HEK293 (cell line): ENCODE measurements around the gene CTF1.

Experiments
- CTCF ChIA-PET: fragments of 350-600 bp; formaldehyde crosslinking; extraction: SDS; loops from one replicate; lab custom pipeline; 2021; ENCODE audit warnings: antibody characterized with exemption; lab: Yijun Ruan, JAX
- POLR2A ChIA-PET: fragments of 300-600 bp; formaldehyde crosslinking; extraction: SDS; loops from one replicate; lab custom pipeline; 2020; ENCODE audit warnings: antibody characterized with exemption, inconsistent platforms; lab: Yijun Ruan, JAX
- H3K27ac ChIP-seq: fragments of 200-500 bp; sonication (Bioruptor generic); 2 replicates; pipeline ENCODE4 v1.5.1; 2014; ENCODE audit warnings: low read depth, low read length, control low read depth, inconsistent platforms; ENCODE audit errors: extremely low read depth
- H3K36me3 ChIP-seq, 2 experiments: fragments of 200-500 bp in 1 of 2; sonication (Bioruptor generic) in 1 of 2; 1 replicate in 1 of 2; 2 replicates in 1 of 2; pipeline ENCODE4 v1.5.1; 2014 to 2017; ENCODE audit warnings: inconsistent platforms in 2 of 2, low read length in 2 of 2; ENCODE audit not compliant: control insufficient read depth in 2 of 2, insufficient read depth in 1 of 2
- H3K4me1 ChIP-seq: fragments of 200-500 bp; sonication (Bioruptor generic); 2 replicates; pipeline ENCODE4 v1.5.1; 2014; ENCODE audit warnings: mild to moderate bottlenecking, low read length, inconsistent platforms; ENCODE audit not compliant: control insufficient read depth, insufficient read depth
- H3K4me3 ChIP-seq: 2 replicates; pipeline ENCODE4 v1.5.1; 2011; ENCODE audit warnings: low read depth, mild to moderate bottlenecking, control low read depth, low read length, moderate library complexity
- H3K9me3 ChIP-seq: fragments of 200-500 bp; sonication (Bioruptor generic); 2 replicates; pipeline ENCODE4 v1.5.1; 2014; ENCODE audit warnings: low read depth, low read length, inconsistent platforms; ENCODE audit not compliant: control insufficient read depth, insufficient read depth
- KLF9 ChIP-seq: fragments of 450-650 bp; formaldehyde crosslinking; IDR thresholded peaks from 2 replicates; pipeline ENCODE4 v1.5.1; 2016; ENCODE audit warnings: missing biosample characterization, missing genetic modification characterization, low read depth
- OSR2 ChIP-seq: fragments of 450-650 bp; formaldehyde crosslinking; IDR thresholded peaks from 2 replicates; pipeline ENCODE4 v1.5.1; 2016; ENCODE audit warnings: missing biosample characterization, missing genetic modification characterization
- SP2 ChIP-seq: fragments of 450-650 bp; formaldehyde crosslinking; IDR thresholded peaks from 2 replicates; pipeline ENCODE4 v1.5.1; 2016; ENCODE audit warnings: missing biosample characterization, missing genetic modification characterization
- SP3 ChIP-seq: fragments of 450-650 bp; formaldehyde crosslinking; IDR thresholded peaks from 2 replicates; pipeline ENCODE4 v1.5.1; 2016; ENCODE audit warnings: missing biosample characterization, missing genetic modification characterization
- TSHZ1 ChIP-seq: fragments of 450-650 bp; formaldehyde crosslinking; IDR thresholded peaks from 2 replicates; pipeline ENCODE4 v1.5.1; 2016; ENCODE audit warnings: missing biosample characterization, missing genetic modification characterization, borderline replicate concordance
- YY1 ChIP-seq: fragments of 450-650 bp; formaldehyde crosslinking; IDR thresholded peaks from 2 replicates; pipeline ENCODE4 v1.5.1; 2018; ENCODE audit warnings: missing biosample characterization, missing genetic modification characterization
- ZBTB11 ChIP-seq: fragments of 450-650 bp; formaldehyde crosslinking; conservative IDR thresholded peaks from 2 replicates; pipeline ENCODE4 v1.5.1; 2016; ENCODE audit warnings: low read depth, missing biosample characterization, missing genetic modification characterization
- ZBTB8A ChIP-seq: fragments of 450-650 bp; formaldehyde crosslinking; IDR thresholded peaks from 2 replicates; pipeline ENCODE4 v1.5.1; 2016; ENCODE audit warnings: missing biosample characterization, missing genetic modification characterization
- ZNF23 ChIP-seq: fragments of 450-650 bp; formaldehyde crosslinking; IDR thresholded peaks from 2 replicates; pipeline ENCODE4 v1.5.1; 2016; ENCODE audit warnings: missing biosample characterization, missing genetic modification characterization, borderline replicate concordance
- ZNF292 ChIP-seq: fragments of 450-650 bp; formaldehyde crosslinking; IDR thresholded peaks from 2 replicates; pipeline ENCODE4 v1.5.1; 2016; ENCODE audit warnings: low read depth, missing biosample characterization, missing genetic modification characterization, borderline replicate concordance
- ZNF335 ChIP-seq: fragments of 450-650 bp; formaldehyde crosslinking; conservative IDR thresholded peaks from 2 replicates; pipeline ENCODE4 v1.5.1; 2016; ENCODE audit warnings: missing biosample characterization, missing genetic modification characterization
- ZNF518A ChIP-seq: fragments of 450-650 bp; formaldehyde crosslinking; conservative IDR thresholded peaks from 2 replicates; pipeline ENCODE4 v1.5.1; 2016; ENCODE audit warnings: low read depth, missing biosample characterization, missing genetic modification characterization
- ZNF664 ChIP-seq: fragments of 450-650 bp; formaldehyde crosslinking; IDR thresholded peaks from 2 replicates; pipeline ENCODE4 v1.5.1; 2016; ENCODE audit warnings: missing biosample characterization, missing genetic modification characterization
- ZNF692 ChIP-seq: fragments of 450-650 bp; formaldehyde crosslinking; IDR thresholded peaks from 2 replicates; pipeline ENCODE4 v1.5.1; 2016; ENCODE audit warnings: missing biosample characterization, missing genetic modification characterization
- ZNF76 ChIP-seq: fragments of 450-650 bp; formaldehyde crosslinking; IDR thresholded peaks from 2 replicates; pipeline ENCODE4; 2016; ENCODE audit warnings: low read depth, missing biosample characterization, missing genetic modification characterization, borderline replicate concordance
- ZNF843 ChIP-seq: fragments of 450-650 bp; formaldehyde crosslinking; IDR thresholded peaks from 2 replicates; pipeline ENCODE4 v1.5.1; 2016; ENCODE audit warnings: missing biosample characterization, missing genetic modification characterization
- ZXDB ChIP-seq: fragments of 450-650 bp; formaldehyde crosslinking; IDR thresholded peaks from 2 replicates; pipeline ENCODE4 v1.5.1; 2016; ENCODE audit warnings: missing biosample characterization, missing genetic modification characterization

CTF1 gene

GRCh38 chr16:30903002-30903401 lies 6.6 kb downstream of the CTF1 start:
- Histone ChIP-seq H3K27ac (no peak overlapping the region), H3K4me3 (no peak overlapping the region), H3K9me3 (no peaks in the 10 kb centered on the region), H3K36me3 (no peaks in the 10 kb centered on the region), H3K4me1 (no peaks in the 10 kb centered on the region)
- ChIA-PET POLR2A (interaction anchor here (0.7 to 3.6 kb wide), 4 partner anchors 28 to 138 kb away, joined by 3 to 35 read pairs (median 5); no protein-coding TSS in a partner anchor), CTCF (interaction anchor here (0.6 to 3.8 kb wide), 13 partner anchors 10 to 188 kb away, joined by 3 to 66 read pairs (median 7); no protein-coding TSS in a partner anchor)
- TF ChIP-seq ZNF23 (no peak), ZNF664 (tag by site-specific recombination) (no peak), ZNF843 (tag by site-specific recombination) (no peak), YY1 (no peak), ZNF335 (0 out of 2 replicates have a peak, but pooled peaks have one; percentile 26), ZNF692 (tag by site-specific recombination) (no peak), ZNF292 (tag by site-specific recombination) (no peak), ZBTB11 (tag by site-specific recombination) (peak; percentile 54; the same call in 1 of the 2 replicates), KLF9 (peak; percentile 17; the same call in 1 of the 2 replicates), OSR2 (no peak), SP3 (tag by site-specific recombination) (0 out of 2 replicates have a peak, but pooled peaks have one; percentile 0), ZNF76 (tag by site-specific recombination) (no peak)

- Histone ChIP-seq H3K4me1 (no peaks in the 10 kb centered on the region), H3K27ac (no peak overlapping the region), H3K4me3 (no peak overlapping the region), H3K36me3 (no peaks in the 10 kb centered on the region), H3K9me3 (no peaks in the 10 kb centered on the region)
- ChIA-PET CTCF (interaction anchor here (2.1 to 3.8 kb wide), 2 partner anchors 14 to 59 kb away, joined by 8 to 66 read pairs; no protein-coding TSS in a partner anchor), POLR2A (interaction anchor here (3.6 kb wide), 1 partner anchor 28 kb away, joined by 35 read pairs; no protein-coding TSS in a partner anchor)
- peak; percentile 74 for TF ChIP-seq SP2 (tag by site-specific recombination)
- TF ChIP-seq ZBTB8A, result peak; percentile 48; the same call in 1 of the 2 replicates
- TF ChIP-seq ZXDB (tag by site-specific recombination), result 0 out of 2 replicates have a peak, but pooled peaks have one; percentile 44
- peak; percentile 60 for TF ChIP-seq ZBTB11 (tag by site-specific recombination)
- peak; percentile 74 for TF ChIP-seq ZNF518A (tag by site-specific recombination)
- TF ChIP-seq TSHZ1 (tag by site-specific recombination), result no peak
Observed at GRCh38 chr16:30903596-30903995, 7.2 kb downstream of the CTF1 start.
